Aorta (tissue), 4 donors: Measurements from ENCODE around the gene IDE. TPM values are rescaled to one million over a fixed set of nuclear protein-coding genes. Genes with fewer than 3 reads are reported as not detected.

Source experiments
- polyA plus RNA-seq, 2 donors: library from polyadenylated mRNA; stranded (reverse); fragments of 200-250 nt; gene quantifications; one replicate each; pipeline ENCODE4 v1.2.3, GENCODE V29; 2013
- total RNA-seq, 2 donors: library from RNA; stranded (reverse); fragmentation: NEBNext Ultra II Directional; extraction: Animal tissue kit (Norgen Biotek cat#: 25700); gene quantifications; one replicate each; pipeline ENCODE4 v1.2.1, GENCODE V29; 2021
- donor health status: healthy with polysubstance abuse.
- donor health status: Bipolar disorder and iron deficiency.
- donor health status: DM: no; HTN: no; CAD: no.
- donor health status: DM: yes; HTN: yes; CAD: no.

IDE gene
- total and polyA plus RNA-seq, 4 donors, result 8.8 to 42.3 (median 21.0) TPM

Other genes with a start within 250 kb of the IDE start
- 1 to 10 TPM in 1 of 2 donors, under 1 TPM in 1; 0.65 to 1.7 TPM for gene KIF11, start 19.0 kb upstream of the IDE start, total RNA-seq
- under 1 TPM; 0.23 to 0.88 TPM for gene KIF11, start 19.0 kb upstream of the IDE start, polyA plus RNA-seq
- gene HHEX, start 115.9 kb upstream of the IDE start, total RNA-seq, result 10 to 100 TPM; 11.5 to 22.7 TPM
- 1 to 10 TPM; 4.5 to 6.3 TPM for gene HHEX, start 115.9 kb upstream of the IDE start, polyA plus RNA-seq